Superior temporal gyrus (tissue), 1 donor: ENCODE results near the gene ZNF37A.
"Not testable (repeated sequence)": the region's sequence is repeated elsewhere in the genome, so short reads cannot be mapped to it uniquely, and the experiment has no call there.

Source experiments
- DNase-seq: peaks from one replicate; pipeline ENCODE4 v3.0.0-alpha.2; 2016; ENCODE audit errors: extremely low spot score

ZNF37A gene

GRCh38 chr10:38150891-38151463, 56.8 kb downstream of the ZNF37A start:
- DNase-seq = not testable (repeated sequence)

DNA sequence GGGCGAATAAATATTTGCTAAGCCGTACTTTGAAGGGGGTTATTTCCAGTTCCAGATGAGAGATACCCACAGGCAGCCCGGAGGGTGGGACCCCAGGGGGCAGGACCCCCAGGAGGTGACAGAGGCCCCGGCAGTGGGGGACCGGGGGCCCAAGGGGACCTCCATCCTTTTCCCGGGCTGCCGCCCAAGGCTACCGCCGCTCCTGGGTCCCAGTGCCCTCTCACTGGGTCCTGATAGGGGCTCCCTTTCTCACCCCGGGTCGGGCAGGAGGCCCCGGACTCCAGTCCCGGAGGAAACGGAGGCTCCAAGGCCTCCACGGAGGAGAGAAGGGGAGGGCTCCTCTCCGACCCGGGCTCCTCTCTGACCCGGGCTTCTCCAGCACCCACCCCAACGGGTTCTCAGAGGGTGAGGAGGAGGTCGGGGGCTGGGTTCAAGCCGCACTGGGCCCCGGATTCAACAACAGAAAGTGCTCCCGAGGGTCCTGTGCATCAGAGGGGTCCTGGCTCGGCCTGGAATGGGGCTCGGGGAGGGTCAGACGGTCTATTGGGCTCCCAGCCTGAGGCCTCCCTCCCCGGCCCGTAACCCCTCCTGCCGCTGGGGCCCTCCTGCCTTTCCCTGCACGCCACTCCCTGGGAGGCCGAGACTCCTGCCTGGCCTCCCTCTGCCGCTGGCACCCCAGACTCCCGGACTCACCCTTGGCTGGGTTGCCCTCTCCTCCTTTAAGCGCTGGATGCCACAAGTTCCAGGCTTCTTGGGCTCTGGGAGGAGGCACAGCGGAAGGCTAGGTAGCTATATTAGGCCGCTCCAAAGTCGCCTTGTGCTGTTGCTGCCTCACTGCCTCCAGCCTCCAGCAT, 62.5 kb downstream of the ZNF37A start:
- no peak for DNase-seq

DNA sequence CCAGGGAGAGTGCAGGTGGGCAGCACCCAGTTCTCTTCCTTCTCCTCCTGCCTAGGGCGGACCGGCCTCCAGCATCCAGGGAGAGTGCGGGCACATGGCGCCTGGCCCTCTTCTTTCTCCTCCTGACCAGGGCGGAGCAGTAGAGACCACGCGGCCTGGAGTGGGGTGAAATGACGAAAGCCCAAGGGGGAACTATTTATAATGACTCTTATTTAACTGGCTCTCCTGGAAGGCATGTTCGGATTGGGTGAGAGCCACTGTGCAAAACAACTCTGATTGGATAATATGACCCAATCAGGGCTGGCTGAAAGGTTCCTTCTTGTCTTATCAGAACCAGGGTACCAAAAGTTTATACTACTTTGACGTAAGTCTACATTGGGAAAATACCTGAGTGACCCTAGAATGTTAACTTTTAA, 63.1 kb downstream of the ZNF37A start:
- no peak for DNase-seq

DNA sequence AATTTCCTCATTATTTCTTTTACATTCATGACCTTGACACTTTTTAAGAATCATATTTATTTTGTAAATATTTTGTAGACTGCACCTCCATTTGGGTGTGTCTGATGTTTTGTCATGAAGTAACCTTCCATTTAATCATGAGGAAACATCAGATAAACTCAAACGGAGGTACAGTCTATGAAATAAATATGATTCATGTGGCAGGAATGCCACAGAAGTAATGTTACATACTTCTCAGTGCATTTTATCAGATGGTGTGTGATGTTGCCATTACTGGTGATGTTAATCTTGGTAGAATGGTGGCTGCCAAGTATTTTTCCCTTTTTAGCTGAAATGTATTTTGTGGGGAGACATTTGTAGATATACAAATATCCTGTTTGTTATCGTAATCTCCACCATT, 64.9 kb downstream of the ZNF37A start:
- no peak for DNase-seq

DNA sequence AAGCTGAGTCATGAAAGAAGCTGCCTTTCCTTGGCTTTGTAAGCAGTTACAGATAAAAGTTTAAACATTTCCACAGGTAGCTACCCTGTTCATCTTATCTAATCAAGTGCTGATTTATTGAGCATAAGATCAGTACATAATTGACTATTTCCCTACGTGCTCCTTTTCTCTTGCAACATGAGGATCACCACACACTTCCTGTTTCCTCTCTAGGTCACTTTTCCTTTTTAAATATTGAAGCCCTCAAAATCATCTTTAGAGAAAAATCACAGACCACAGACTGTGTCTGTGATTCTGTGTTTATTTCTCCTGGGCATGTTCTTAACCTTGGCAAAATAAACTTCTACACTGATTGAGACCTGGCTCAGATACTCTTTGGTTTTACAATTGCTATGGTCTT, 69.5 kb downstream of the ZNF37A start:
- no peak for DNase-seq

DNA sequence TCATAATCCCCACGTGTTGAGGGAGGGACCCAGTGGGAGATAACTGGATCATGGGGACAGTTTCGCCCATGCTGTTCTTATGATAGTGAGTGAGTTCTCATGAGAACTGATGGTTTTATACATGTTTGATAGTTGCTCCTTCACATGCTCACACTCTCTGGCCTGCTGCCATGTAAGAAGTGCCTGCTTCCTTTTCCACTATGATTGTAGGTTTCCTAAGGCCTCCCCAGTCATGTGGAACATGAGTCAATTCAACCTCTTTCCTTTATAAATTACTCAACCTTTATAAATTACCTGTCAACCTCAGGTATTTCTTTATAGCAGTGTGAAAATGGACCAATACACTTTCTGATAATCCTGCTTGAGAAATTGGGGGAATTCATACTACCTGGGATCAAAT, 80.2 kb downstream of the ZNF37A start:
- DNase-seq = no peak

DNA sequence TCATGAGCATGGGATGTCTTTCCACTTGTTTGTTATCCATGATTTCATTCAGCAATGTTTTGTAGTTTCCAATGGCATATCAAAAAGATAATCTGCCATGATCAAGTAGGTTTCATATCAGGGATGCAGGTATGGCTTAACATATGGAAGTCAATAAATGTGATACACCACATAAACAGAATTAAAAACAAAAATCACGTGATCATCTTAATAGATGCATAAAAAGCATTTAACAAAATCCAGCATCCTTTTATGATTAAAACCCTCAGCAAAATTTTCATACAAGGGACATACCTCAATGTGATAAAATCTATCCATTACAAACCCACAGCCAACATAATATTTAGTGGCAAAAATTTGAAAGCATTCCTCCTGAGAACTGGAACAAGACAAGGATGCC, 90.3 kb downstream of the ZNF37A start:
- no peak for DNase-seq
